Measurements from ENCODE around the gene ANKDD1A.

The ANKDD1A gene

GRCh38 chr15:64985366-64986033 lies 73.8 kb downstream of the ANKDD1A start:
- no peak for FAIRE-seq
- DNase-seq (ENCODE audit: insufficient read length), result no peak
- no peak for TF ChIP-seq TAF1 (IDR thresholded peaks at IDR 0.05; ENCODE audit: borderline replicate concordance, low read depth, low read length)
- no peak for TF ChIP-seq POLR2A (IDR thresholded peaks at IDR 0.05; ENCODE audit: low read depth, low read length)
- TF ChIP-seq POLR2AphosphoS5 (IDR thresholded peaks at IDR 0.05; ENCODE audit: low read depth, low read length), result no peak

- no peak for DNase-seq (ENCODE audit: insufficient read length)
- FAIRE-seq, result no peak
- TF ChIP-seq POLR2AphosphoS5 (IDR thresholded peaks at IDR 0.05; ENCODE audit: low read depth, low read length) (no peak), TAF1 (IDR thresholded peaks at IDR 0.05; ENCODE audit: borderline replicate concordance, low read depth, low read length) (no peak), POLR2A (IDR thresholded peaks at IDR 0.05; ENCODE audit: low read depth, low read length) (no peak)
These were observed 75.4 kb downstream of the ANKDD1A start for GRCh38 chr15:64987136-64987535.

GRCh38 chr15:64989416-64990167 lies 77.9 kb downstream of the ANKDD1A start, which contains the start of gene SPG21:
Gene SPG21, minus strand, starts transcription at chr15:64989914. Its CDS starts 6,345 bp downstream, at chr15:64983569.
- FAIRE-seq (peak; percentile 94), DNase-seq (ENCODE audit: insufficient read length) (peak; percentile 87)
- TF ChIP-seq POLR2A (IDR thresholded peaks at IDR 0.05; ENCODE audit: low read depth, low read length) (peak; percentile 61; the same call in 1 of the 2 replicates), POLR2AphosphoS5 (IDR thresholded peaks at IDR 0.05; ENCODE audit: low read depth, low read length) (peak; percentile 69), TAF1 (IDR thresholded peaks at IDR 0.05; ENCODE audit: borderline replicate concordance, low read depth, low read length) (0 out of 2 replicates have a peak, but pooled peaks have one; percentile 15)

GRCh38 chr15:64990168-64990470 lies 78.4 kb downstream of the ANKDD1A start:
- DNase-seq (ENCODE audit: insufficient read length), result no peak
- no peak for FAIRE-seq
- TF ChIP-seq POLR2A (IDR thresholded peaks at IDR 0.05; ENCODE audit: low read depth, low read length), result no peak
- TF ChIP-seq TAF1 (IDR thresholded peaks at IDR 0.05; ENCODE audit: borderline replicate concordance, low read depth, low read length), result no peak
- TF ChIP-seq POLR2AphosphoS5 (IDR thresholded peaks at IDR 0.05; ENCODE audit: low read depth, low read length), result no peak

GRCh38 chr15:64991536-64992135 lies 79.9 kb downstream of the ANKDD1A start:
- no peak for DNase-seq (ENCODE audit: insufficient read length)
- no peak for TF ChIP-seq POLR2AphosphoS5 (IDR thresholded peaks at IDR 0.05; ENCODE audit: low read depth, low read length)
- no peak for TF ChIP-seq POLR2A (IDR thresholded peaks at IDR 0.05; ENCODE audit: low read depth, low read length)
- TF ChIP-seq TAF1 (IDR thresholded peaks at IDR 0.05; ENCODE audit: borderline replicate concordance, low read depth, low read length), result no peak
- FAIRE-seq, result no peak

- FAIRE-seq (no peak), DNase-seq (ENCODE audit: insufficient read length) (no peak)
- no peak for TF ChIP-seq POLR2A (IDR thresholded peaks at IDR 0.05; ENCODE audit: low read depth, low read length)
- TF ChIP-seq POLR2AphosphoS5 (IDR thresholded peaks at IDR 0.05; ENCODE audit: low read depth, low read length), result no peak
- TF ChIP-seq TAF1 (IDR thresholded peaks at IDR 0.05; ENCODE audit: borderline replicate concordance, low read depth, low read length), result no peak
These were observed 81.6 kb downstream of the ANKDD1A start for GRCh38 chr15:64993290-64993689.

GRCh38 chr15:64997066-64997465 lies 85.4 kb downstream of the ANKDD1A start:
- FAIRE-seq (no peak), DNase-seq (ENCODE audit: insufficient read length) (no peak)
- TF ChIP-seq POLR2AphosphoS5 (IDR thresholded peaks at IDR 0.05; ENCODE audit: low read depth, low read length), result no peak
- TF ChIP-seq POLR2A (IDR thresholded peaks at IDR 0.05; ENCODE audit: low read depth, low read length), result no peak
- TF ChIP-seq TAF1 (IDR thresholded peaks at IDR 0.05; ENCODE audit: borderline replicate concordance, low read depth, low read length), result no peak

- FAIRE-seq (no peak), DNase-seq (ENCODE audit: insufficient read length) (no peak)
- TF ChIP-seq POLR2A (IDR thresholded peaks at IDR 0.05; ENCODE audit: low read depth, low read length), result no peak
- no peak for TF ChIP-seq POLR2AphosphoS5 (IDR thresholded peaks at IDR 0.05; ENCODE audit: low read depth, low read length)
These were observed 86.2 kb downstream of the ANKDD1A start for GRCh38 chr15:64997745-64998375.

- DNase-seq (ENCODE audit: insufficient read length), result no peak
- TF ChIP-seq TAF1 (IDR thresholded peaks at IDR 0.05; ENCODE audit: borderline replicate concordance, low read depth, low read length), result no peak
- no peak for TF ChIP-seq POLR2A (IDR thresholded peaks at IDR 0.05; ENCODE audit: low read depth, low read length)
- TF ChIP-seq POLR2AphosphoS5 (IDR thresholded peaks at IDR 0.05; ENCODE audit: low read depth, low read length), result no peak
- FAIRE-seq, result no peak
These were observed 93.3 kb downstream of the ANKDD1A start for GRCh38 chr15:65004993-65005392.

- FAIRE-seq, result no peak
- TF ChIP-seq POLR2AphosphoS5 (IDR thresholded peaks at IDR 0.05; ENCODE audit: low read depth, low read length) (no peak), POLR2A (IDR thresholded peaks at IDR 0.05; ENCODE audit: low read depth, low read length) (no peak), TAF1 (IDR thresholded peaks at IDR 0.05; ENCODE audit: borderline replicate concordance, low read depth, low read length) (no peak)
These were observed 95.2 kb downstream of the ANKDD1A start for GRCh38 chr15:65006876-65007275.

More at GRCh38 chr15:65006876-65007275, 95.2 kb downstream of the ANKDD1A start:
- DNase-seq (ENCODE audit: insufficient read length), result no peak
